Epidermal melanocyte (primary cell): ENCODE measurements around the gene PPP2R5C.

Experiments used
- DNase-seq: peaks from one replicate; pipeline ENCODE4 v3.0.0; 2011; ENCODE audit warnings: low spot score; ENCODE audit not compliant: insufficient read length

The PPP2R5C gene

DNA sequence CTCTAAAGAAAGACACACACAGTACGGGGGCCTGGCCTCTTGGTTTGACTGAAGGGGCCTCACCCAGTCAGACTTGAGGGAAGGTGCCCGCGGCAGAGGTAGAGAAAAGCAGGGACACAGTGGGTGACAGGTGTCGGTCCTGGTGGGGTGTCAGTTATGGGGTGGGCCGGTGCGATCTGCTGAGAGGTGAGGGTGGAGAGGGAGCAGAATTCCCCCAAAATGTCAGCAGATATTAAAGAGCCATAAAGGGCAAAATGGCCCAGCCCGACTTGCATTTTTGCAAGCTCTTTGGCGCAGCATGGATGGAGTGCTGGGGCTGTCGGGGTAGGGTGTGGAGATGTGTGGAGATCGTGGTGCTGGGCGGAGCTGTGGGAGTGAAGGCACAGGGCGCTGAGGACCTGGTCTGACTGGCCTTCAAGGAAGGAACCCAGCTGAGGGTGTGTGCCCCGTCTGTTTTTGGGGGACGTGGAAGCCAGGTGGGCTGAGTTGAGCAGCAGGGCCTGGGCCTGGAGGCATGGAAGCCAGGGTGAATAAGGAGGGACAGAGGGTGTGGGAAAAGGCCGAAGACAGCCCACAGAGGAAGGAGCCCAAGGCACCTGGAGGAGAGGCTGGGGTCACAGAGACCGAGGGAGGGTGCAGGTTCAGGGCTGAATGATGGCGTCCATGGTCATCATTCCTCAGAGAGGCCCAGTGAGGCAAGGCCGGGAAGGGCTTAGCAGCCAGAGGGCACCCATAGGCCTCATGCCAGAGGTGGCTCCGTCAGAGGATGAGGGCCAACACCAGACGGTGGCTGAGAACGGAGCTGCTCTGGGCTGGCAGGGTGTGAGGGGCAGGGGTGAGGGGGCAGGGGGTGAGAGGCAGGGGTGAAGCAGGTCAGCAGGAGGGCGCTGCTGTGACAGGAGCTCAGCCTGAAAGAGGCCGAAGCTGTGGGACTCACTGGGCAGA lies 154.6 kb downstream of the PPP2R5C start:
- no peak for DNase-seq

DNA sequence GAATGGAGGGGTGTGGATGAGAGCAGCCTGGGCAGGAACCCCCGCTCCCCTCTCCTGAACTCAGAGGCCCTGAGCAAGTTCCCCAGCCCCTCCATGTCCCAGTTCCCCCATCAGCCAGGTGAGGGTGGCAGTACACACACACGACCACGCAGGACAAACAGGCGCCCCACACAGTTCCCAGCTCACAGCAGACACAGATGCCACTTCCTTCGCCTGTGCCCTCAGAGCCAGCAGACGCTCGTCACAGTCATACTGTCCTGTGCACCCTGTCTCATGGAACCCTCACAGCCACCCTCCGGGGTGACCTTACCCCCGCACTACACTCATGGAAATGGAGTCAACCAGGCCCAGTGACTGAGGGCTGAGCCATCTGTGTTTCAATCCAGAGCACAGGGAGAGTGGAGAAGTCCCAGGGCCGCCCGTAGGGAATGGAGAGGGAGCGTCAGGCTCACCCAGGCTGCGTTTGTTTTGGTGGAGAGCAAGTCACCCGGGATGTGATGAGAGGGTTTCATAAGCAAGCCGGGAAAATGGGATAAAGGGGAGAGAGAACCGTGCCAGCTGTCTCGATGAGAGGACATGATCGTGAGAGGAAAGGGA lies 155.4 kb downstream of the PPP2R5C start:
- no peak for DNase-seq

DNA sequence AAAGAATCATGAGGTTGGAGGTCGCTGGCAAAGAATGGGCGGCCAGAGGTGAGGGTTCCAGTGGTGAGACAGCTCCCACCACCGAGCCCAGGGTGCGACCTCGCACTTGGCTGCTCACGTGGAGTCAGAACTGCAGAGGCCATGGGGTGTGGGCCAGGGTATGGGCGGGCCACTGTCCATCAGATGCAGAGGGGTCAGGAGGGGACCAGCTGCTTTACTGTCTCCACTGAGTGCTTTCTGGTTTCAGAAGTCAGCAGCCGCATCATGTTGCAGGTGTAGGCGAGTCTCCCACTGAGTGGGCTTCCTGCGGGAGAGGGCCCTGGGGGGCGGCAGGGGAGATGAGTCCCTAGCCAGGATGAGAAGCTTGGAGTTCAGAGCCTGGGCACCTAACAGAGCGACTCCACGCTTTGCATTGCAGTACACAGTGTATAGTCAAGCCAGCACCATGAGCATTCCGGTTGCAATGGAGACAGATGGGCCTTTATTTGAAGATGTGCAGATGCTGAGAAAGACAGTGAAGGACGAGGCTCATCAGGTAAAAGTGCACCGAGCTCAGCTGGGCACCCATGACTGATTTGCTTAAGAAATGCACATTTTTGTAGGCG lies 156.0 kb downstream of the PPP2R5C start:
- DNase-seq: no peak

DNA sequence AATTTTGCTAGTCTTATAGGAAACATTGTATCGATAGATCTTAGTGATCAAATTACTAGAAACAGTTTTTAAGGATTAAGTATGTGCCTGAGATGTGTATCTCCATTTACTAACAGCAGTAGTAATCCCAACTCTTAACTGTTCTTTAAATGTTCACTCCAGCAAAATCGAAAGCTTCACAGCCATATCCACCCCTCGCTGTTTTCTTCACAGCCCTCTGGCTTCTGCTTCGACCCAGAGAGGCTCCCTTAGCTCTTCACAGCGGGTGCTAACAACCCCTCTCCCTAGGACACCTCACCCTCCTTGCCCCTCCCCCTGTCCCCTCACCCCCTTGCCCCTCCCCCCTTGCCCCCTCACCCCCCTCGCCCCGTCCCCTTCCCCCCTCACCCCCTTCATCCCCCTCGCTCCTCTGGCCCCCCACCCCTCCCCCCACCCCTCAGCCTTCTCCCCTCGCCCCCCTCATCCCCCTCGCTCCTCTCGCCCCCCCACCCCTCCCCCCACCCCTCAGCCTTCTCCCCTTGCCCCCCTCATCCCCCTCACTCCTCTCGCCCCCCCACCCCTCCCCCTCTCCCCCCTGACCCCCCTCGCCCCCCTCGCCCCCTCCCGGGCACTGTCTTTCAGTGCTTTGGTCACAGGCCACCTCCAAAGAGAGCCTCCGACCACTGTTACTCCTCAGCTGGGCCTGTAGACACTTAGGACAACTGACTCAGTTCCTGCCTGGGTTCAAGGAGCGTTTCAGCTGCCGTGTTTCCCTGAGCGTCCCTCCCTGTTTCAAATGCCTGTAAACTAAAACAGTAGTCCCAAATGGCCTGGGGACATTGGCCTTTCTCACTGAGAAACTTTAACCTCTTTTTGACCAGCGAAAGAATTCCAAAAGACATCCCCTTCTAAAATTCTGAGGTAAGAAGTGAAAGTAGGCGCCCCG lies 156.8 kb downstream of the PPP2R5C start:
- no peak for DNase-seq

DNA sequence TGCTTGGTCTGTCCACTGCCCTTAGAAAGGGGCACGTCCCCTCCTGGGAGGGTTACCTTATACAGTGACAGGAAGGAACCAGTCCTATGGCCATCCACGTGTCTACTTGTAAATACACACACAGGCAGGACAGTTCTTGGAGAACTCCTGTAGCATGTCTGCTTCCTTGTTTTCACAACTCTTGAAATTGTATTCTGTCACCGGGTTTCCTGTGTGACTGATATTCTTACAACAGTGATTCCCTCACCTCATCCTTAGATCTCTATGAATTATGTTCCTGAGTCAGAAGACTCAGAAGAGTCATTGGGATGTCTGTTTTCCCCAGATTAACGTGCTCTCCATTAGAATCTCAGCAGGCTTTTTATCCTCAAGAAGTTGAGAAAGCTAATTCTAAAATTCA lies 158.8 kb downstream of the PPP2R5C start:
- no peak for DNase-seq

DNA sequence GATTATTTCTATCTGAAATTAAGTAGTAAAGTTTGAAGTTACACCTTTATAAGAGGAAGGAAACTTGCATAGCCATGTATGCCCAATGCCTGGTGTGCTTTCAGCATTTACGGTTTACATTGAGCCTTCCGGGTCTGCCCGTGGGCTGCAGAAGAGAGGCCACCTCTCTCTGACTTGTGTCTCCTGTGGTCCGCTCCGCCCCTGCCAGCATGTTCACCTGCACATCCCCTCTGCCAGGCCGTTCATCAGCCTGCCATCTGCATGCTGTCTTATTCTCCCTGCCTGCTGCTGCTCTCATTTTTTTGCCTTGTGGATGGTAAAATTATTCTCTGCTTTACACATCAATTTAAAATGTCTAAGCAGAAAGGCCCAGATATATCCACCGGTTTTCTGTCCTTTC lies 161.4 kb downstream of the PPP2R5C start:
- DNase-seq: no peak

DNA sequence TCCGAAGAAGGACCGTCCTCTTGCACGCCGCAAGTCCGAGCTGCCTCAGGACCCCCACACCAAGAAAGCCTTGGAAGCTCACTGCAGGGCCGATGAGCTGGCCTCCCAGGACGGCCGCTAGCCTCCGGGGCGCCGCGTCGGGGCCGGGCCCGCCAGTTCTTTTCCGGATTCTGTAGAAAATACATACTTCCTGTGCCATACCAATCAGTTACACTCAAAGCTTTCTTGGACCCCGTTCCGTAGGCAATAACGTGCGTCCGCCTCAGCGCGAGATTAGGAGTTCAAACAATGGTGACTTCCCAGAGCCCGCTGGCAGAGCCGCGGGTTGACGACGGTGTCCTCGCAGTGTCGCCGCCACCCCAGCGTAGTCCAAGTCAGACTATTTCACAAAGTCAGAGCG lies 163.6 kb downstream of the PPP2R5C start:
- no peak for DNase-seq

DNA sequence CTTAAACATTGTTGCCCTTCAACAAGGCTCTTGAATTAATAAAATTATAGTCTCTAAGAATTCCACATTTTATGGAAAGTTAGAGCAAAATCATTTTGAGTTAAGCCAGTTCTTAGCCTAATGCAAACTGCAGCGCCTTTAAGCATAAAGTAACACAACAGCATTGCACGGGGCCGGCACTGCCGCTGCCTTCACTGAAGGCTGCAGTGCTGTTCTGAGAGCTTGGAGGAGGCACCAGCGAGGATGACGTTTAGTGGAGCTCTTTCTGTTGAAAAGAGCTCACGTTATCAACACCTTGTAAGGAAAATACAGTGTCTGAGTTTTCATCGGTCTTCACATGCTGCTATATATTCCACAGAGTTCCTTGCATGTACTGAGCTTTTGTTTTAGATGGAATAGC lies 164.6 kb downstream of the PPP2R5C start:
- no peak for DNase-seq

DNA sequence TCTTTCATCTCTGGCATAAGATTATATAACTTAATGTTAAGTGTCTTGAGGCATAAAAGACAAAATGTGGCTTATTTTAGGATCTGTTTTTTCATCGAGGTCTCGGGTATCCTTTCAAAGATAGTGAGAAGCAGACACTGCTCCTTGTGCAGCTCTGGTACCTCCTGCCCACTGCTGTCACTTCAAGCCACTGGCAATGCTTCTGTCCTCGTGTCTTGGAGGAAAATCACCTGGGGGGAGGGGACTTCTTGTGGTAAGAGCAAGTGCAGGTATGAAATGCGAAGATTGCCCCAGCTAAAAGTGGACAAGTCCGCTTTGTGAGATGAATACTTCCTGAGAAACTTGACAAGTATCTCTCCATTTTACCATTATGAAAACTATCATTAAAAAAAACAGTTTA lies 165.1 kb downstream of the PPP2R5C start:
- DNase-seq: no peak

DNA sequence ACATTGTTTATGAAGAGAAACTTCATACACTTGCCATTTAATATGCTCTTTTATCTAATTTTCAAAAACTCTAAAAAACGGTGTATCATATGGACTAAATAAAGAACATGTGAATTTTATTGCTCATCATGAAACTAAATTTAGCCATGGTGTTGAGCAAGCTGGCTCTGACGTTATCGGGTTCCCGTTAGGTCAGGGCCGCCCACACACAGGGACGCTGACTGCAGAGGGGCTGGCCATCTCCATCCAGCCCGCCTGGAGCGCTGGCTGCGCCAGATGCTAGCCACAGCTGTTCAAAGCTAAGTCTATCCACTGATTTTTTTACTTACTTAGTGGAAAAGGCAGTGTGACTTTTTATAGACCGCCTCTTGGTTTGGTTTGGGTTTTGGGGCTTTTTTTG lies 166.3 kb downstream of the PPP2R5C start:
- peak; percentile 77 for DNase-seq

DNA sequence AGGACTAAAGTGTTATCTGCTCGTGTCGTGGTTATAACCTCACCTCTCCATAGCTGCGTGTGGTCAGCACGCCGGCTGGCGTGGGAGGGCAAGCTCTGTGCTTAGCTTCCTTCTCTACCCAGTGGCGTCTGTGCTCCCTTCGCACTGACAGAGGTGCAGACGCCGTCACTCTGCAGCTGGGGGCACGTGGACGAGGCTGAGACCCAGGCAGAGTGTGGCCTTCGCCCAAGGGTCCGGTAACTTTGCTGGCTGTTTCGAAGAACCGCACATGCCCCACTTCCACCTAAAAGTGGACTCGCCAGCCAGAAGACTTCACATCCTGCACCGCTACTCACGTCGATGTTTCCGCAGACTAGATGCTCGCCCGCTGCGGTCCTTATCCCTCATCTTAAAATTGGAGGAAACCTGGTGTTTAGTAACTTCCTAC lies 166.9 kb downstream of the PPP2R5C start:
- no peak for DNase-seq

DNA sequence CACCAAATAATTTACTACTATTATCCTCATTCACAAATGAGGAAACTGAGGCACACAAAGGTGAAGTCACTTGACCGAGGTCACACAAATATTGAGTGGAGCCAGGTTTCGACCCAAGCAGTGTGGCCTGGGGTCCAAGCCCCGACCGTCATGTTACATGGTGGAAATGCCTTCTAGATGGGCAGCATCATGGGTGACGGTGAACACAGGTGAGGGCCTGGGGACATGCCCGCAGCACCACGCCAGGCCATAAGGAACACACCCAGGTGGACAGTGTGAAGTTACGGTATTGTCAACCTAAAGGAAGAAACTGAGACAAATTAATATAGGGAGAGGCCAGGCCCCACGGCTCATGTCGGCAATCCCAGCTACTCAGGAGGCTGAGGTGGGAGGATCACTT lies 167.6 kb downstream of the PPP2R5C start:
- no peak for DNase-seq

DNA sequence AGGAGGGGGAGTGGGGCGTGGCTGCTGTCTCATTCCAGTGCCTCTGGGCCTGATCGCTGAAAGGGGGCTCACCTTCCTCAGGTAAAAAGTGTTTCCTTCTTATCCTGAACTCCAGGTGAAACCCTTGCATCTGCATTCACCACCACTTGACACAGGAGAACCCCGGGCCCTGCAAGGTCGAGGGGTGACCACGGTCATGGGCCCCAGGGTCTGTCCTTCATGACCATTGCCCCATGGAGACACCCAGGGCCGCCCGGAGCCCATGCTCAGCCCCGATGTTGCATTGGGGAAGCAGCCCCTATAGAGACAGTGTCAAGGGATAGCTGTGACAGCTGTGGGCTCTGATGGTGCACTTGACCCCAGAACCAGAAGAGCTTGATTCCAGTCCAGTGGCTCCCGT lies 168.4 kb downstream of the PPP2R5C start:
- DNase-seq: no peak

DNA sequence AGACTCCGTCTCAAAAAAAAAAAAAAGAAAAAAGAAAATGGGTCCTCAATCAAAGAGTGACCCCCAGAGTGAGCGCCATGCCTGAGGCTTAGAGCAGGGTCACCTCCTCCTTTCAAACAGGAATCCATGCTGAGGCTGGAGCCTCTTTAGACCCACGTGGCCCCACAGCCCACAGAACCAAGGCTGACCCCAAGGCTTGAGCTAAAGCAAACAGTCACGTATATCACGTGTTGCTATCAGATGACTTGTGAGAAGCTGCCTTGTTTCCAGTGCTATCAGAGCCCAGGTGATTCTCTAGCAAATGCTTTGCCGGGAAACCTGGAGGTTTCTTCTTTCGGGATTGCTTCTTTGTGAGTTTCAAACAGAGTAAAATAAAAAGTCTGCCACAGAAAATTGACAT lies 171.2 kb downstream of the PPP2R5C start:
- no peak for DNase-seq

DNA sequence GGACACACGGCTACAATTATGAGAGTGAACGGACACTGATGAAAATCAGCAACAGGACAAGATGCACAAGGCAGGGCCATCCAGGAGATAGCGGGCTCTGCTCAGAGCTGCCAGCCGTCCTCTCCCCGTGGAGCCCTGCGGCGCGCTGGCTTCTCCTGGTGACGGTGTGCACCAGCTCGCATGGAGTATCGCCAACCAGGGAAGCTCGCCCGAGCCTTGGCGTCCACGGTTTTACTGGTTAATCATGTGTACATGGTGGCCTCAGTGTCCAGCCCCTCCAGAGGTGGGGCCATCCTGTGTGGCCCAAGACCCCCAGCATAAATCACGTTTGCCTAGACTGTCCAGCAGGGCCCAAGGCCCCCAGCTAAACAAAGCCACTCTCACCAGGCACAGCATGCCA lies 171.7 kb downstream of the PPP2R5C start:
- DNase-seq: no peak

DNA sequence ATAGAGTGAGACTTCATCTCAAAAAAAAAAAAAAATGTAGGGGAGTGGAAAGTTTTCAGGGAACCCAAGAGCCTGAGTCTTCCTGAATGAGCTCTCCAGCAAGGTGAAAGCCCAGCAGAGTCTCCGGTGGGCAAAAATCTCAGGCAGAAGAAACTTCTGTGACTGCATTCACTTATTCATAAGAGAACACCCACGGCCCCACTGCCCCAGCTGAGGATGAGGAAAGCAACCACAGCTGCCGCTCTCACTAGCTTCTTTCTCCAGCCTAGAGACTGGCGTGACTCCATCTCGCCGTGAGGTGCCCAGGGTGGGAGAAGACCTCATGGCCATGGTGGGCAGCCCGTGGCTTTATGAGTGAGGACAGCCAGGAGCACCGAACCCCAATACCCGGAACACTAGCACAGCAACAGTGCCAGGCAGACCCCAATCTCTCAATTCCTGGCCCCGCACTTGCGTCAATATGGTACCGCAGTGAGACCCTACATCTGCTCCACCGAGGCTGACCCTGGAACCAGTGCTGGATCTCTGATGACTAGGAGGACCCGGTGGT lies 173.2 kb downstream of the PPP2R5C start:
- DNase-seq: no peak

DNA sequence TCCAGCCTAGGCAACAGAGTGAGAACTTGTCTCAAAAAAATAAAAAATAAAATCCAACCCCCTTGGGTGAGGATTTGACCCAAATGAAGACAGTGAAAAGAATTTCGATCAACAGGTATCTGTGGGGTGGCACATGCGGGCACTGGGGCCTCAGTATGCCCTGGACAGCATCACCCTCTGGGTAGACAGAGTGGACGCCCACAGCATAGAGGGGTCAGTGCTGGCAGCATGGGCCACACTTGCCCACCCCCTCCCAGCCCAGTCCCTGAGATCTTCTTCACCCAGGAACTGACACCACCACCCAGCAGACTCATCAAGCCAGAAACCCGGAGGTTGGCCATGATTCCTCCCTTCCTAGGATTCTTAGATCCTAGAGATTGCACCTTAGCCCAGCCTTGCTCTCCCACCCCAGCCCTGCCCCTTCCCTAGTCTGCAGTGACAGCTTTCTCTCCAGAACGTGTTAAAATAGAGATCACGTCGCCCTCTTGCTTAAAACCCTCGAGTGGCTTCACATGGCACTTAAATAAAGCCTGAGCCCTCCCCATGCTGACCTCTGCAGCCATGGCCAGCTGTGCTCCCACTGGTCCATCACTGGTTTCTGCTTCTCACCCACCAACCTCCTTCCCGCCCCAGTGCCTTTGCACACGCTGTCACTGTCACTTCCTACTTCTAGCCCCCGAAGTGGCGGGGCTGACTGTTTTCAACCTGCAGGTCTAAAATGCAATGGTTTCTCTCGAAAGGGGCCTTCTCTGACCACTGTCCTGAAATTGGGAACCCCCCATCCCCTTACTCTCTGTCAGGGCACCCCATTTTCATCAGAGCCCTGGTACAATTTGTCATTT lies 176.6 kb downstream of the PPP2R5C start:
- DNase-seq: no peak

DNA sequence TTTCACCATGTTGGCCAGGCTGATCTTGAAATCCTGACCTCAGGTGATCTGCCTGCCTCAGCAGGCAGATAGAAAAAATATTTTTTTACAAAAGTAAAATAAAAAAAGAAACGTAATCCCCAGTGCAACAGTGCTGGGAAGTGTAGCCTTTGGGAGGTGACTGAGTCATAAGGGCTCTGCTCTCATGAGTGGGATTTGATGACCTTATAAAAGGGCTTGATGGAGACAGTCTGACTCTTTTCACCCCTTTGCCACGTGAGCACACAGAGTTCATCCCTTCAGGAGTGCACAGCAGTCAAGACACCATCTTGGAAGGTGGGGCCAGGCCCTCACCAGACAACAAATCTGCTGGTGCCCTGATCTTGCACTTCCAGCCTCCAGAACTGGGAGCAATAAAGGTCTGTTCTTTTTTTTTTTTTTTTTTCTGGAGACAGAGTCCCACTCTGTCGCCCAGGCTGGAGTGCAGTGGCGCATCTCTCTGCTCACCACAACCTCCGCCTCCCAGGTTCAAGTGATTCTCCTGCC lies 178.2 kb downstream of the PPP2R5C start:
- DNase-seq: no peak

DNA sequence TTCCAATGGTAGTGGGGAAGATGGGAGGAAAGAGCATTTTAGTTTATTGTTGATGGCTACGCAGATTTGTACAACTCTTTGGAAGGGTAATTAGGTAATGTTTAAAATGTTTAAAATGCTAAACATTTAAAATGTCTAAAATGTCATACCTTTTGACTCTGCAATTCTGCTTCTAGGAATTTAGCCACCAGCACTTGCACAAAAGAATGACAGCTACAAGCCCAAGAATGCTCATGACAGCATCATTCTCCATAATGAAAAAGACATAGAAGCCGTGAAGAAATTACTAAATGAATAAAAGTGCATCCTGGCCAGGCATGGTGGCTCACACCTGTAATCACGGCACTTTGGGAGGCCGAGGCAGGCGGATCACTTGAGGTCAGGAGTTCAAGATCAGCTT lies 182.9 kb downstream of the PPP2R5C start:
- no peak for DNase-seq

DNA sequence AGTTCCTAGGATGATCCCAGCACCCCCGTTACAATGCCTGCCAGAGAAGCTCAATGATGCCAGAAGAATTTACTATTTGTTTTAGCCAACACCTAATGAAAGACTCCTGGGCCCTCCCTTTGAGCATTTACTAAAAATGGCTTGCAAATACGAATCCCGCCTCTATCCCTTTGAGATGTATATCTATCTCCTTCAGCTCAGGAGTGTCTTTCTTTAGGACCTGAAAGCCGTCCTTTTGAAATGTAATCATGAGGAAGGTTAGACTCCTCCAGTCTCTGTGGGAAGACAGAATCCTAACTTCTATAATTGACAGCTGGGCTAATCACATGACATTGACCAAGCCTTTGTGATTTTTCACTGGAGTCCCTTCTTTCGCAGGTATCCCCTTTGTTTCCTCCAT lies 183.7 kb downstream of the PPP2R5C start:
- DNase-seq: no peak
